ENCODE measurements around the gene DACT1. TPM values are rescaled to one million over a fixed set of nuclear protein-coding genes. Genes with fewer than 3 reads are reported as not detected.

DACT1 gene
- total and polyA plus RNA-seq, 2 donors (not counting 1 experiment from before 2014, with no cell fraction given), result 10.2 to 10.6 TPM

- no peaks in the 10 kb centered on the region for H3K4me1 ChIP-seq (ENCODE audit: control insufficient read depth, extremely low read depth, insufficient read depth, low read length)
- no peak overlapping the region for H2AFZ ChIP-seq (ENCODE audit: low read length)
- no peaks in the 10 kb centered on the region for H3K9me3 ChIP-seq (ENCODE audit: control insufficient read depth, insufficient read depth, low read depth, low read length)
- H3K4me2 ChIP-seq (ENCODE audit: extremely low read depth, insufficient read depth, low read length), result no peak overlapping the region
- TF ChIP-seq EZH2 (IDR thresholded peaks at IDR 0.05; ENCODE audit: low read length, missing control alignments), result no peak
- TF ChIP-seq, protein P1, sequence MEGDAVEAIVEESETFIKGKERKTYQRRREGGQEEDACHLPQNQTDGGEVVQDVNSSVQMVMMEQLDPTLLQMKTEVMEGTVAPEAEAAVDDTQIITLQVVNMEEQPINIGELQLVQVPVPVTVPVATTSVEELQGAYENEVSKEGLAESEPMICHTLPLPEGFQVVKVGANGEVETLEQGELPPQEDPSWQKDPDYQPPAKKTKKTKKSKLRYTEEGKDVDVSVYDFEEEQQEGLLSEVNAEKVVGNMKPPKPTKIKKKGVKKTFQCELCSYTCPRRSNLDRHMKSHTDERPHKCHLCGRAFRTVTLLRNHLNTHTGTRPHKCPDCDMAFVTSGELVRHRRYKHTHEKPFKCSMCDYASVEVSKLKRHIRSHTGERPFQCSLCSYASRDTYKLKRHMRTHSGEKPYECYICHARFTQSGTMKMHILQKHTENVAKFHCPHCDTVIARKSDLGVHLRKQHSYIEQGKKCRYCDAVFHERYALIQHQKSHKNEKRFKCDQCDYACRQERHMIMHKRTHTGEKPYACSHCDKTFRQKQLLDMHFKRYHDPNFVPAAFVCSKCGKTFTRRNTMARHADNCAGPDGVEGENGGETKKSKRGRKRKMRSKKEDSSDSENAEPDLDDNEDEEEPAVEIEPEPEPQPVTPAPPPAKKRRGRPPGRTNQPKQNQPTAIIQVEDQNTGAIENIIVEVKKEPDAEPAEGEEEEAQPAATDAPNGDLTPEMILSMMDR (conservative IDR thresholded peaks at IDR 0.05 in 1 of 2, IDR thresholded peaks at IDR 0.05 in 1 of 2; ENCODE audit: low read depth in 1 of 2, low read length in 2 of 2), result no peak
- no peak for DNase-seq (ENCODE audit: low read depth in 2 of 2)
- no peak overlapping the region for H3K4me3 ChIP-seq (replicated peaks in 1 of 4; ENCODE audit: control extremely low read depth in 1 of 4, insufficient read depth in 1 of 4, low read depth in 3 of 4, low read length in 4 of 4)
- no peaks in the 10 kb centered on the region for H4K20me1 ChIP-seq (ENCODE audit: control insufficient read depth, extremely low read depth, insufficient read depth, low read length)
- H3K79me2 ChIP-seq (ENCODE audit: control insufficient read depth, insufficient read depth, low read length), result no peaks in the 10 kb centered on the region
- H3K27ac ChIP-seq (ENCODE audit: insufficient read depth, low read length), result no peak overlapping the region
- no peaks in the 10 kb centered on the region for H3K27me3 ChIP-seq (ENCODE audit: control insufficient read depth, insufficient read depth, low read length)
- H3K36me3 ChIP-seq (ENCODE audit: control insufficient read depth, insufficient read depth, low read length), result no peaks in the 10 kb centered on the region
- no peak overlapping the region for H3K9ac ChIP-seq (ENCODE audit: insufficient read depth, low read length)
These were observed 21.3 kb downstream of the DACT1 start for GRCh38 chr14:58659061-58659460.

- Histone ChIP-seq H3K9ac (ENCODE audit: insufficient read depth, low read length) (no peak overlapping the region), H3K27me3 (ENCODE audit: control insufficient read depth, insufficient read depth, low read length) (no peaks in the 10 kb centered on the region), H3K4me1 (ENCODE audit: control insufficient read depth, extremely low read depth, insufficient read depth, low read length) (no peaks in the 10 kb centered on the region), H4K20me1 (ENCODE audit: control insufficient read depth, extremely low read depth, insufficient read depth, low read length) (no peaks in the 10 kb centered on the region), H3K4me3 (replicated peaks in 1 of 4; ENCODE audit: control extremely low read depth in 1 of 4, insufficient read depth in 1 of 4, low read depth in 3 of 4, low read length in 4 of 4) (no peak overlapping the region), H2AFZ (ENCODE audit: low read length) (no peak overlapping the region), H3K9me3 (ENCODE audit: control insufficient read depth, insufficient read depth, low read depth, low read length) (no peaks in the 10 kb centered on the region), H3K4me2 (ENCODE audit: extremely low read depth, insufficient read depth, low read length) (no peak overlapping the region), H3K27ac (ENCODE audit: insufficient read depth, low read length) (no peak overlapping the region), H3K36me3 (ENCODE audit: control insufficient read depth, insufficient read depth, low read length) (no peaks in the 10 kb centered on the region), H3K79me2 (ENCODE audit: control insufficient read depth, insufficient read depth, low read length) (no peaks in the 10 kb centered on the region)
- TF ChIP-seq, protein P1 (conservative IDR thresholded peaks at IDR 0.05 in 1 of 2, IDR thresholded peaks at IDR 0.05 in 1 of 2; ENCODE audit: low read depth in 1 of 2, low read length in 2 of 2), result no peak
- no peak for TF ChIP-seq EZH2 (IDR thresholded peaks at IDR 0.05; ENCODE audit: low read length, missing control alignments)
- no peak for DNase-seq (ENCODE audit: low read depth in 2 of 2)
These were observed 22.1 kb downstream of the DACT1 start for GRCh38 chr14:58659846-58660245.

- no peak overlapping the region for H2AFZ ChIP-seq (ENCODE audit: low read length)
- H3K27ac ChIP-seq (ENCODE audit: insufficient read depth, low read length), result no peak overlapping the region
- H4K20me1 ChIP-seq (ENCODE audit: control insufficient read depth, extremely low read depth, insufficient read depth, low read length), result no peaks in the 10 kb centered on the region
- H3K9me3 ChIP-seq (ENCODE audit: control insufficient read depth, insufficient read depth, low read depth, low read length), result no peaks in the 10 kb centered on the region
- no peak for DNase-seq (ENCODE audit: low read depth in 2 of 2)
- no peaks in the 10 kb centered on the region for H3K36me3 ChIP-seq (ENCODE audit: control insufficient read depth, insufficient read depth, low read length)
- no peak for TF ChIP-seq EZH2 (IDR thresholded peaks at IDR 0.05; ENCODE audit: low read length, missing control alignments)
- TF ChIP-seq, protein P1 (conservative IDR thresholded peaks at IDR 0.05 in 1 of 2, IDR thresholded peaks at IDR 0.05 in 1 of 2; ENCODE audit: low read depth in 1 of 2, low read length in 2 of 2), result no peak
- H3K4me3 ChIP-seq (replicated peaks in 1 of 4; ENCODE audit: control extremely low read depth in 1 of 4, insufficient read depth in 1 of 4, low read depth in 3 of 4, low read length in 4 of 4), result no peak overlapping the region
- no peaks in the 10 kb centered on the region for H3K4me1 ChIP-seq (ENCODE audit: control insufficient read depth, extremely low read depth, insufficient read depth, low read length)
- H3K4me2 ChIP-seq (ENCODE audit: extremely low read depth, insufficient read depth, low read length), result no peak overlapping the region
- no peaks in the 10 kb centered on the region for H3K79me2 ChIP-seq (ENCODE audit: control insufficient read depth, insufficient read depth, low read length)
- H3K27me3 ChIP-seq (ENCODE audit: control insufficient read depth, insufficient read depth, low read length), result no peaks in the 10 kb centered on the region
- H3K9ac ChIP-seq (ENCODE audit: insufficient read depth, low read length), result no peak overlapping the region
These were observed 22.6 kb downstream of the DACT1 start for GRCh38 chr14:58660407-58660806.

Data from fibroblast of lung (primary cell).